Measurements from ENCODE around the gene GABBR2.

GABBR2 gene

DNA sequence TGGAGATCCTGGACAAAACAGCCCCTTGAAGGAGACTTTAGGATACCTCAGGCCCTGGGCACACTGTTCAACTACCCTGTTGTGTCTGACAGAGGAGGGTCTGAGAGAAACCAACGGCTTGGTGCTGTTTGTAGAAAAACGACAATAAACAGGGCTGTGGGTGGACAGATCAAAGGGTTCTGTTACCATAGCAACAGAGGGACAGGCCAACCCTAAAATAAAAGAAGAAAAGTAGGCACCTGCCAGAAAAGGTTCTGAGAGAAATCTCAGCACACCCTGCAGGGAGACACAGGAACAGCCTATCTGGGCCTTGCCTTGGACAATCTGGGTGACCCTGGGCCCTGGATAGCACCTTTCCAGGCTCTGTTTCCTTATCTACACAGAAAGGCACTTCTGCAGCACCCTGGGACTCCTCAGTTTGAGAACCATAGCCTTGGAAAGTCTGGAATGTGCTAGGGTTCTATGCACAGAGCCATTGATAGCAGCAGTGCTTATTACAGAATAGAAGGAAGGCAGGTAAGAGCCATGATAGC is 348.5 kb downstream of the GABBR2 start:
- Histone ChIP-seq H3K4me3 (no peak overlapping the region), H3K36me3 (replicated peaks) (no peaks in the 10 kb centered on the region), H3K27me3 (ENCODE audit: low read depth) (peaks cover 9% of the 10 kb centered on the region; the same call in 1 of the 2 replicates), H3K4me1 (no peaks in the 10 kb centered on the region), H3K9me3 (peaks cover 4% of the 10 kb centered on the region)
- no peak for DNase-seq (ENCODE audit: low spot score in 2 of 2)
- in situ Hi-C loops (cut with MboI; ENCODE audit: low sequenced_read_pairs): no loop called here

DNA sequence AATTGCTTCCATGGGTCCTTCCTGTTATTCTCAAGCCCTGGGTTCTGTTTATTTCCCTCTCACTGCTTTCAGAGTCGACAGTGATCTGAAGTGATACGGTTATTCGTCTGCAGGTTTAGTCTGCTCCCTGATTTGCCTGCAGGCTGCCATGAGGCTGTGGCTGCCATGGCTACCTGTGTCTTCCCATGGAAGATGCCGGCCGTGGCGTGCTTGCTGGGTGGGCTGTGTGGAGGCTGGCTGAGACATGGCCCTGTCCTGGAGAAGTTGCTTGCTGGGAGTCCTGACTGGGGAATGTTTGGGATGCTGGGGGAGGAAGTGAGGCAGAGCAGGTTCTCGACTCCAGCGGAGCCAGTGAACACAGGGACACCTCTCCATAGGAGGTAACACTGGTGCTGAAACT is 349.2 kb downstream of the GABBR2 start:
- Histone ChIP-seq H3K4me3 (no peak overlapping the region), H3K36me3 (replicated peaks) (no peaks in the 10 kb centered on the region), H3K27me3 (ENCODE audit: low read depth) (peaks cover 9% of the 10 kb centered on the region; the same call in 1 of the 2 replicates), H3K9me3 (no peaks in the 10 kb centered on the region), H3K4me1 (no peaks in the 10 kb centered on the region)
- no peak for DNase-seq (ENCODE audit: low spot score in 2 of 2)
- in situ Hi-C loops (cut with MboI; ENCODE audit: low sequenced_read_pairs): no loop called here

DNA sequence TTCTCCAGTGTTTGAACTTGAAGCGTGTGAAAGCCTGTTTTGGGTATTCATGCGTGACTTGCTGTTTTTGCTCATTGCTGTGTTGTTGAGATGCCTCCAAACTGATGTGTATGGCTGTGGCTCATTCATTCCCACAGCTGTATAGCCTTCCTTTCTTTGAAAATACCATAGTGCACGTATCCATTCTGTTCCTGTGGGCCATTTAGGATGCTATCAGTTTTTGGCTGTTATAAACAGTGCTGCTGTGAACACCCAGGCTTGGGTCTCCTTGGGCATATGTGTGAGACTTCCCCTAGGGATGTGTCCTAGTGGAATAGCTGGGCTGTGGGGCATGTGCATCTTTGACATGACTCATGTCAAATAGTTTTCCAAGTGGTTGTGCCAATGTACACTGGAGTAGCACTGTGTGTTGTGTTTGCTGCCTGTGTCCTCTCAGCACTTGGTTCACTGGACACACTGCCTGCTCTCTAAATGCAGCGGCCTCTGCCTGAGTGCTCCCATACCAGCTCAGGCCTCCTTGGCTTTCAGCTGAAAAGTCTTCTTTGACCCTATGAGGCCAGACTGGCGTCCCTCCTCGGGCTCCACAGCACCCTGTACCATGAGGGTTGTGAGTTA is 350.7 kb downstream of the GABBR2 start:
- Histone ChIP-seq H3K9me3 (no peaks in the 10 kb centered on the region), H3K4me1 (no peaks in the 10 kb centered on the region), H3K36me3 (replicated peaks) (no peaks in the 10 kb centered on the region), H3K27me3 (ENCODE audit: low read depth) (peaks cover 9% of the 10 kb centered on the region; the same call in 1 of the 2 replicates), H3K4me3 (no peak overlapping the region)
- in situ Hi-C loops (cut with MboI; ENCODE audit: low sequenced_read_pairs): no loop called here
- no peak for DNase-seq (ENCODE audit: low spot score in 2 of 2)

DNA sequence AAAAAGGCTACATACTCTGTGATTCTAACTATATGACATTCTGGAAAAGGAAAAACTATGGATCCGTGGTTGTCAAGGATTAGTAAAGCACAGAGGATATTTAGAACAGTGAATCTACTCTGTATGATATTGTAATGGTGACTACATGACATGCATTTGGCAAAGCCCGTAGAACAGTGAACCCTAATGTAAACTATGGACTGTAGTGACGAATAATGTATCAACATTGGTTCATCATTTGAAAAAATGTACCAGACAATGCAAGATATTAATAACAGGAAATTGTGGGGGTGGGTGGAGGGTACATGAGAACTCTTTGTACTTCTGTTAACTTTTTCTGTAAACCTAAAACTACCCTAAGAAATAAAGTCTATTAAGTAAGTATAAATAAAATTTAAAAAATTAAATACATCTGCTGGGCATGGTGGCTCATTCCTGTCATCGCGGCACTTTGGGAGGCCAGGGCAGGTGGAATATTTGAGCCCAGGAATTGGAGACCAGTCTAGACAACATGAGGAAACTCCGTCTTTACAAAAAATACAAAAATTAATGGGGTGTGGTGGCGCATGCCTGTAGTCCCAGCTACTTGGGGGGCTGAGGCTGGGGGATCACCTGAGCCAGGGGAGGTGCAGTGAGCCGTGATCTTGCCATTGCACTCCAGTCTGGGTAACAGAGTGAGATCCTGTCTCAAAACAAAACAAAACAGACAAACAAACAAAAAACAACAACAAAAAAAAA is 351.6 kb downstream of the GABBR2 start:
- in situ Hi-C loops (cut with MboI; ENCODE audit: low sequenced_read_pairs): no loop called here
- no peak overlapping the region for H3K4me3 ChIP-seq
- DNase-seq (ENCODE audit: low spot score in 2 of 2): no peak
- no peaks in the 10 kb centered on the region for H3K4me1 ChIP-seq
- no peaks in the 10 kb centered on the region for H3K9me3 ChIP-seq
- H3K36me3 ChIP-seq (replicated peaks): no peaks in the 10 kb centered on the region
- peaks cover 9% of the 10 kb centered on the region; the same call in 1 of the 2 replicates for H3K27me3 ChIP-seq (ENCODE audit: low read depth)

DNA sequence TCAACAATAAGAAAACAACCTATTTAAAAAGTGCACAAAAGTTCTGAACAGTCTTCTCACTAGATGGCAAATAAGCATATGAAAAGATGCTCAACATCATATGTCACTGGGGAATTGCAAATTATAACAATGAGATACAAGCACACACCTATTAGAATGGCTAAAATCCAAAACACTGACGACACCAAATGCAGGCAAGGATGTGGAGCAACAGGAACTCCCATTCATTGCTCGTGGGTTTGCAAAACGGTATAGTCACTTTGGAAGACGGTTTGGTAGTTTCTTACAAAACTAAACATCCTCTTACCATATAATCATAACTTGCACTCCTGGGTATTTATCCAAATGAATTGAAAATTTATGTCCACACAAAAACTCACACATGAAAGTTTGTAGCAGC is 352.4 kb downstream of the GABBR2 start:
- no peaks in the 10 kb centered on the region for H3K36me3 ChIP-seq (replicated peaks)
- no peak for DNase-seq (ENCODE audit: low spot score in 2 of 2)
- peaks cover 7% of the 10 kb centered on the region; the same call in 1 of the 2 replicates for H3K27me3 ChIP-seq (ENCODE audit: low read depth)
- in situ Hi-C loops (cut with MboI; ENCODE audit: low sequenced_read_pairs): no loop called here
- no peaks in the 10 kb centered on the region for H3K9me3 ChIP-seq
- no peaks in the 10 kb centered on the region for H3K4me1 ChIP-seq
- H3K4me3 ChIP-seq: no peak overlapping the region

DNA sequence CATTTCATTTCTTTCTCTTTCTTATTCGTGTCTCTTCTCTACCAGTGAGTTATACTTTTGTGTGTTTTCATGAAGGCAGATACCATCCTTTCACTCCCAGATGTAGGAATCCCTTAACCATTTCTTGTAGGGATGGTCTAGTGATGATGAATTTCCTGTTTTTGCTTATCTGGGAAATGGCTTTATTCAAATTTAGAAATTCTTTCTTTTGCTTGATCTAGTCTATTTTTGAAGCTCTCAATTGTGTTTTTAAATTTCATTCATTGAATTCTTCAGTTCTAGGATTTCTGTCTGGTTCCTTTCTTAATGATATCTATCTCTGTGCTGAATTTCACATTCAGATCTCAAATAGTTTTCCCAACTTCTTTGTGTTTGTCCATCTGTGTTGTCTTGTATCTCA is 357.4 kb downstream of the GABBR2 start:
- no peaks in the 10 kb centered on the region for H3K36me3 ChIP-seq (replicated peaks)
- no peaks in the 10 kb centered on the region; the same call in 1 of the 2 replicates for H3K4me1 ChIP-seq
- no peak overlapping the region for H3K4me3 ChIP-seq
- DNase-seq (ENCODE audit: low spot score in 2 of 2): no peak
- H3K9me3 ChIP-seq: no peaks in the 10 kb centered on the region
- peaks cover 4% of the 10 kb centered on the region; the same call in 1 of the 2 replicates for H3K27me3 ChIP-seq (ENCODE audit: low read depth)
- in situ Hi-C loops (cut with MboI; ENCODE audit: low sequenced_read_pairs): no loop called here

DNA sequence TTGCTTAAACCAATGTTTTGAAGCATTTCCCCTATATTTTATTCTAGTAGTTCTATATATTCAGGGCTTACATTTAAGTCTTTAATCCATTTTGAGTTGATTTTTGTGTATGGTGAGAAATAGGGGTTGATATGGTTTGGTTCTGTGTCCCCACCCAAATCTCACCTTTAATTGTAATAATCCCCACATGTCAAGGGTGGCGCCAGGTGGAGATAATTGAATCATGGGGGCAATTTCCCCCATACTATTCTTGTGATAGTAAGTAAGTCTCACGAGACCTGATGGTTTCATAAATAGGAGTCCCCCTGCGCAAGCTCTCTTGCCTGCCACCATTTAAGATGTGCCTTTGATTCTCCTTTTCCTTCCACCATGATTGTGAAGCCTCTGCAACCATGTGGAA is 361.1 kb downstream of the GABBR2 start:
- Histone ChIP-seq H3K4me1 (no peaks in the 10 kb centered on the region; the same call in 1 of the 2 replicates), H3K9me3 (no peaks in the 10 kb centered on the region), H3K4me3 (no peak overlapping the region), H3K27me3 (ENCODE audit: low read depth) (peaks cover 11% of the 10 kb centered on the region), H3K36me3 (replicated peaks) (no peaks in the 10 kb centered on the region)
- in situ Hi-C loops (cut with MboI; ENCODE audit: low sequenced_read_pairs): no loop called here
- no peak for DNase-seq (ENCODE audit: low spot score in 2 of 2)

DNA sequence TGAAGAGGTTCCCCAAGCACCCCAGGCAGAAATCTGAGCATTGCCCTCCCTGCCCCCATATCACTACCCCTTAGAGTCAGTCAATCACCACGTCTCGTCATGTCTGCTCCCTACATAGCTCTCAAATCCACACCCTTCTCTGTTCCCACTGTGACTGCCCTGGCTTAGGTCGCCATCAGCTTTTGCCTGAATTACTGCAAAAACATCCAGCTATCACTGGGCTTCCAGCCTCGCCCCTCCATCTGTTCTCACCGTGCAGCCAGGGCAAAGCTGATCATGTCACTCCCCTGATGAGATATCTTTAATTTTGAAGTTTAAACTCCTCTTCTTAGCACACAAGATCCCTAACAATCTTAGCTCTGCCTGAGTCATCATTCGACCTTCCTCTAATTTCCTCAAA is 363.7 kb downstream of the GABBR2 start:
- peaks cover 11% of the 10 kb centered on the region for H3K27me3 ChIP-seq (ENCODE audit: low read depth)
- DNase-seq (ENCODE audit: low spot score in 2 of 2): no peak
- in situ Hi-C loops (cut with MboI; ENCODE audit: low sequenced_read_pairs): no loop called here

DNA sequence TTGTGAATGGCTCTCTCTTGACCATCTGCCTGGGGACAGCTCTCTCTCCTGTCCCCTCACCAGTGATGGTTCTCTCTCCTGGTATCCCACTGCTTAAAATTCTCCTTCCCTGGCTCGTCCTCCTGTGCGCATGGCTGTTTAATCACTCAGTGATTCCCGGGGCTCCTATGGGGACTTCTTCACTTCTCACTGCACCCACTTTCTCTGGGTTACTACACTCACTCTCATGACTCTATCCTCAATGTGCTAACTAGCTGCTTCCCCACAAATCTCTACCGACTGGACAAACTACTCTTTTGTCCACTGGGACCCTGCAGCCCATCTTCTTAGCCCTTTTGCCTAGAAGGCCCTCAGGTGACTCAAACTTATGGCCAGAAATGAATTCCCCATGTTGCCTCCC is 364.2 kb downstream of the GABBR2 start:
- Histone ChIP-seq H3K27me3 (ENCODE audit: low read depth) (peaks cover 11% of the 10 kb centered on the region), H3K36me3 (replicated peaks) (no peaks in the 10 kb centered on the region), H3K4me1 (no peaks in the 10 kb centered on the region; the same call in 1 of the 2 replicates), H3K9me3 (no peaks in the 10 kb centered on the region), H3K4me3 (no peak overlapping the region)
- in situ Hi-C loops (cut with MboI; ENCODE audit: low sequenced_read_pairs): no loop called here
- no peak for DNase-seq (ENCODE audit: low spot score in 2 of 2)

More for the DNA sequence above, 363.7 kb downstream of the GABBR2 start:
- Histone ChIP-seq H3K4me3 (no peak overlapping the region), H3K9me3 (no peaks in the 10 kb centered on the region), H3K4me1 (no peaks in the 10 kb centered on the region; the same call in 1 of the 2 replicates), H3K36me3 (replicated peaks) (no peaks in the 10 kb centered on the region)

DNA sequence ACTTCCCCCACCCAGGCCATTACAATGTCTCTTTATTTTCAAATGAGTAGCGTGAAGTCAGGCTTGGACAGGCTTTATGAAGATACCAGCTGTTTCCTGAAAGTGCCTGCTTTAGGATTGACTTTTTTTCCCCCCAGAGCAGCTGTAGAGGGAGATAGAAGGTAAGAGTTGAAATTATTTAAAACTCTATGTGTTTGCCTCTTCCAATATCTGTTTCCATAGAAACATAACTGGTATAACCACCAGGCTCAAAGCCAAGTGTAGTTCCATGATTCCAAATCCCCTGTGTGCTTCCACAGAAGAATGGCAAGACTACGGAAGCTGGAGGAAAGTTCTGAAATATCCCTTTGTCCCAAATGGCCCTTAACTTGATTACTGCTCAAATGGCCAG is 365.9 kb downstream of the GABBR2 start:
- in situ Hi-C loops (cut with MboI; ENCODE audit: low sequenced_read_pairs): no loop called here

DNA sequence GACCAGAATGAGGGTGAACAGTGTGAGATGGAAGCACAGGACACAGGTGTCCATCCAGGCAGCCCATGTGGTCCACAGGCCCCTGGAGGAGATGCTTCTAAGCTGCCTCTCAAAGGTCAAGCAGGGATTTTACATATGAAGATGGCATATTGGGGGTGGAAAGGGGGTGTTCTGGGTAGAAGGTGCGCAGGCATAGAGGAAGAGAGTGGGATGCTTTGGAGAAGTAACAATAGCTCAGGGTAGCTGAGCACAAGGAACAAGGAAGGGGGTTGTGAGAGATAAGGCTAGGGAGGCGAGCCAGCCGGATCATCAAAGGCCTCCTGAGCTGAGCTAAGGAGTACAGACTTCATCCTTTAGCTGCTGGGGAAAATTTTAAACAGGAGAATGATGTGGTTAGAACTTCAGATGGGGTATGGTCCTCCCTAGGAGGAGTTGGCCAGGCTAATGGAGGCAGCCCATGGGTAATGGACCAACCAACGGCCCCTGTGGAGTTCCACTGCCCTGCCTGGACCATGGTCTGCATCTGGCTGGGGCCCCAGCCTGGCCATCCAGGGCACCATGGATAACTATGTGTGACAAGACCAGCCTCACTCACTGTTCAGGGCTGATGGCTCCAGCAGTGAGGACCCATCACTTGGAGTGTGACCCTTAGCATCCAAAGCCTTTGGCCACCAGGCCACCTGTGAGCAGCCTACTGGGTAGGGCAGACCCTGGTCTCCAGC is 366.5 kb downstream of the GABBR2 start:
- DNase-seq (ENCODE audit: low spot score in 2 of 2): no peak
- no peak overlapping the region for H3K4me3 ChIP-seq
- no peaks in the 10 kb centered on the region for H3K9me3 ChIP-seq
- H3K4me1 ChIP-seq: no peaks in the 10 kb centered on the region
- H3K27me3 ChIP-seq (ENCODE audit: low read depth): peaks cover 10% of the 10 kb centered on the region
- in situ Hi-C loops (cut with MboI; ENCODE audit: low sequenced_read_pairs): no loop called here
- H3K36me3 ChIP-seq (replicated peaks): no peaks in the 10 kb centered on the region

More for the DNA sequence above, 365.9 kb downstream of the GABBR2 start:
- H3K9me3 ChIP-seq: no peaks in the 10 kb centered on the region
- peaks cover 11% of the 10 kb centered on the region for H3K27me3 ChIP-seq (ENCODE audit: low read depth)
- no peak overlapping the region for H3K4me3 ChIP-seq
- no peaks in the 10 kb centered on the region for H3K36me3 ChIP-seq (replicated peaks)
- DNase-seq (ENCODE audit: low spot score in 2 of 2): no peak
- no peaks in the 10 kb centered on the region for H3K4me1 ChIP-seq

DNA sequence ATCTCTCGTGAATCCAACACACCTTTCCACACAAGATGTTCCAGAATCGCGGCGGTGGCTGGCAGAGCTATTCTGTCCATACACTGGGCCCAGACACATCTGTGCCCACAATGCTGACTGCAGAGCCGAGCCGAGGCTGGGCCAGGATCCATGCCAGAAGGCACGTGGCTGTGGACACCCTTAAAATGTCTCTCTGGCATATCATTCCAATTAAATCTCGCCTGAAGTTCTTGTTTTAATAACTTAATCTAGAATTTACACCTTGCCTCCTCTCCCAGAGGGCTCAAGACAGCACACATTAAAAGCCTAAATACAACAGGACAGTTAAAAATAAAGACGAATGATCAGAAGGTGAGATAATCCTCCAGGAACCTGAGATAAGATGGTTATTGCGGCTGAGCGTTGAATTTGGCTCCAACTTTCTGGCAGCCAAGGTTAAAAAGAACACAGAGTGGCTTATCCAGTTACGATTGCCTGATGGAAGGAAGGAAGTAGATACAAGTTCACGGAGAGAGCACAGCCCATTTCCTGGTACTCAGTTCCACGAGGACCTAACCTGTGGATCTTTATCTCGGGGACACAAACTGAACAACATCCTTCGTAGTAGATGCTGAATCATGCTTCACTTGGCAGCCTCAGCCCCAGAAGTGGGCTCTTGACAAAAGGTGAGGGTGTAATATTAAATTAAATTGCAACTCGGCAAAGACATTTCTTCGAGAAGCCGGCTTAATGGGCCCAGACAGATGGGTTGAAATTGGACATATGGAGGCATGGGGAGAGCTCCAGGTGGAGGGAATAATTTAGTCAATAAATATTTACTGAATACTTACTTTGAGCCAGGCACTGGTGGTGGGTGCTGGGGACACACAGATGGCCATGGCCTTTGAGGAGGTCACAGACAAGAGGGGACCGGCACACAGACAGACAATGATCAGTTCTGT is 367.3 kb downstream of the GABBR2 start:
- H3K9me3 ChIP-seq: no peaks in the 10 kb centered on the region
- H3K27me3 ChIP-seq (ENCODE audit: low read depth): peaks cover 7% of the 10 kb centered on the region
- no peaks in the 10 kb centered on the region for H3K4me1 ChIP-seq
- DNase-seq (ENCODE audit: low spot score in 2 of 2): no peak
- in situ Hi-C loops (cut with MboI; ENCODE audit: low sequenced_read_pairs): no loop called here
- no peaks in the 10 kb centered on the region for H3K36me3 ChIP-seq (replicated peaks)
- no peak overlapping the region for H3K4me3 ChIP-seq

All from HAP-1 (cell line).